ENCODE data around the gene FILIP1L.

The FILIP1L gene

GRCh38 chr3:100042166-100042981 is 71.9 kb downstream of the FILIP1L start:
- H3K27ac ChIP-seq (ENCODE audit: low read depth, low read length, severe bottlenecking) = peak overlapping the region; percentile 92
- H3K4me1 ChIP-seq (ENCODE audit: control insufficient read depth, insufficient read depth, low read length, poor library complexity, severe bottlenecking) = peaks cover 37% of the 10 kb centered on the region
- no peak overlapping the region for H3K4me3 ChIP-seq (ENCODE audit: extremely low read depth, insufficient read depth, low read length, poor library complexity, severe bottlenecking)
- no peaks in the 10 kb centered on the region for H3K36me3 ChIP-seq (ENCODE audit: control insufficient read depth, insufficient read depth, low read length)
- H3K9me3 ChIP-seq (ENCODE audit: control insufficient read depth, low read length) = no peaks in the 10 kb centered on the region
- 100% methylated on average over 1 to 2 of the region's 6 CpGs for WGBS, 2 experiments (ENCODE audit: insufficient coverage in 2 of 2)

- H3K36me3 ChIP-seq (ENCODE audit: control insufficient read depth, insufficient read depth, low read length) = no peaks in the 10 kb centered on the region
- H3K4me1 ChIP-seq (ENCODE audit: control insufficient read depth, insufficient read depth, low read length, poor library complexity, severe bottlenecking) = peaks cover 35% of the 10 kb centered on the region
- no peak overlapping the region for H3K4me3 ChIP-seq (ENCODE audit: extremely low read depth, insufficient read depth, low read length, poor library complexity, severe bottlenecking)
- H3K9me3 ChIP-seq (ENCODE audit: control insufficient read depth, low read length) = no peaks in the 10 kb centered on the region
- peak overlapping the region; percentile 92 for H3K27ac ChIP-seq (ENCODE audit: low read depth, low read length, severe bottlenecking)
- 100% methylated on average over 1 of the region's 1 CpG; no CpG with 5 or more reads in 1 of the 2 experiments for WGBS, 2 experiments (ENCODE audit: insufficient coverage in 2 of 2)
Observed at GRCh38 chr3:100041328-100041749, 73.0 kb downstream of the FILIP1L start.

- Histone ChIP-seq H3K36me3 (ENCODE audit: control insufficient read depth, insufficient read depth, low read length) (no peaks in the 10 kb centered on the region), H3K4me3 (ENCODE audit: extremely low read depth, insufficient read depth, low read length, poor library complexity, severe bottlenecking) (no peak overlapping the region), H3K9me3 (ENCODE audit: control insufficient read depth, low read length) (no peaks in the 10 kb centered on the region), H3K27ac (ENCODE audit: low read depth, low read length, severe bottlenecking) (peak overlapping the region; percentile 92), H3K4me1 (ENCODE audit: control insufficient read depth, insufficient read depth, low read length, poor library complexity, severe bottlenecking) (peaks cover 31% of the 10 kb centered on the region)
- WGBS, 2 experiments (ENCODE audit: insufficient coverage in 2 of 2) = 82 to 100% methylated on average over 1 to 2 of the region's 3 CpGs
Observed at GRCh38 chr3:100040451-100041225, 73.7 kb downstream of the FILIP1L start.

GRCh38 chr3:100039075-100039474 is 75.2 kb downstream of the FILIP1L start:
- Histone ChIP-seq H3K27ac (ENCODE audit: low read depth, low read length, severe bottlenecking) (no peak overlapping the region), H3K4me3 (ENCODE audit: extremely low read depth, insufficient read depth, low read length, poor library complexity, severe bottlenecking) (no peak overlapping the region)

DNA sequence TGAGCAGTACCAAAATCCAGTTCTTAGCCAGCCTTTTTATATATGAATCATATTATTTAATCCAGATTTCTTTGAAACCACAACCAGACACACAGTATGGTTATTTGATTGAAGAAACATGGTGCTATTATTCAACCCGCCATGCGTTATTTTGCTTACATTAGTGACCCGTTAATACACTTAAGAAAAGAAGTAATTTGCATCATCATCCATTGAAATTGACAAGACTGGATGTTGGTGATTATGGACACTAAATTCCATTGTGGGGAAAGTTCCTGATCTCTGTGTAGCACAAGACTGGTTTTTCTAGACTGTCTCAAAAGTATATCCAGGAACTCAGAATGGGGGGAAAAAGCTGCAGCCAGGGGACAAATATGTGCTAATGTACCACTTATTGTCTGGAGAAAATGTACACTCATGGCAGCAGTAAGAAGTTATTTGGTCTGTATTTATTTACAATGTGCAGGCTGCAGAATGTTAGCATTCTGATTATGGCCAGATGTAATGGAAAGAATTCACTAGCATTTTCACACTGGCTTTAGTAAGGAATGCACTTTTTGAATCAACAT is 80.3 kb downstream of the FILIP1L start:
- H3K27ac ChIP-seq (ENCODE audit: low read depth, low read length, severe bottlenecking) = peak overlapping the region; percentile 16
- H3K9me3 ChIP-seq (ENCODE audit: control insufficient read depth, low read length) = no peaks in the 10 kb centered on the region
- H3K36me3 ChIP-seq (ENCODE audit: control insufficient read depth, insufficient read depth, low read length) = no peaks in the 10 kb centered on the region
- H3K4me1 ChIP-seq (ENCODE audit: control insufficient read depth, insufficient read depth, low read length, poor library complexity, severe bottlenecking) = peaks cover 18% of the 10 kb centered on the region
- no CpG with 5 or more reads among the region's 3 CpGs for WGBS, 2 experiments (ENCODE audit: insufficient coverage in 2 of 2)
- no peak overlapping the region for H3K4me3 ChIP-seq (ENCODE audit: extremely low read depth, insufficient read depth, low read length, poor library complexity, severe bottlenecking)

More at GRCh38 chr3:100039075-100039474, 75.2 kb downstream of the FILIP1L start:
- H3K9me3 ChIP-seq (ENCODE audit: control insufficient read depth, low read length) = no peaks in the 10 kb centered on the region
- peaks cover 32% of the 10 kb centered on the region for H3K4me1 ChIP-seq (ENCODE audit: control insufficient read depth, insufficient read depth, low read length, poor library complexity, severe bottlenecking)
- H3K36me3 ChIP-seq (ENCODE audit: control insufficient read depth, insufficient read depth, low read length) = no peaks in the 10 kb centered on the region

DNA sequence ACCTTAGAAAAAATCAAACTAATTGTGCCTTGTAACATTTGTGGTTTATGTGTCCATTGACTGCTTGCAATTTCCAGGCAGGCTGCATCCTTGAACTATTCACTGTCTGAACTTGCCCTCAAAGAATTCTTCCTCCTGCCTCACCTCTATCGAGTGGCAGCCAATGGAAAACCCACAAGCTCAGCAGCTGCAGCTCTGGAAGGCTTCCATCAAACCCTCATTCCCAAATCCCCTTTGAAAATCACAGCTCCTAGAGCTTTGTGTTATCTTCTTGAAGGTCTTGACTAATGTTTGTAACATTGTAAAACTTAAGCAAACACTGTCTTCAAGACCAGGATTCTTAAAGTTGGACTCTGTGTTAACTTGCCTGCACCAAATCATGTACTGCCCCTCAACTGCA is 81.1 kb downstream of the FILIP1L start:
- peaks cover 18% of the 10 kb centered on the region for H3K4me1 ChIP-seq (ENCODE audit: control insufficient read depth, insufficient read depth, low read length, poor library complexity, severe bottlenecking)
- peak overlapping the region; percentile 7 for H3K27ac ChIP-seq (ENCODE audit: low read depth, low read length, severe bottlenecking)
- WGBS, 2 experiments (ENCODE audit: insufficient coverage in 2 of 2) = 80% methylated on average over 1 of the region's 1 CpG; no CpG with 5 or more reads in 1 of the 2 experiments
- no peaks in the 10 kb centered on the region for H3K36me3 ChIP-seq (ENCODE audit: control insufficient read depth, insufficient read depth, low read length)
- H3K4me3 ChIP-seq (ENCODE audit: extremely low read depth, insufficient read depth, low read length, poor library complexity, severe bottlenecking) = no peak overlapping the region
- H3K9me3 ChIP-seq (ENCODE audit: control insufficient read depth, low read length) = no peaks in the 10 kb centered on the region

DNA sequence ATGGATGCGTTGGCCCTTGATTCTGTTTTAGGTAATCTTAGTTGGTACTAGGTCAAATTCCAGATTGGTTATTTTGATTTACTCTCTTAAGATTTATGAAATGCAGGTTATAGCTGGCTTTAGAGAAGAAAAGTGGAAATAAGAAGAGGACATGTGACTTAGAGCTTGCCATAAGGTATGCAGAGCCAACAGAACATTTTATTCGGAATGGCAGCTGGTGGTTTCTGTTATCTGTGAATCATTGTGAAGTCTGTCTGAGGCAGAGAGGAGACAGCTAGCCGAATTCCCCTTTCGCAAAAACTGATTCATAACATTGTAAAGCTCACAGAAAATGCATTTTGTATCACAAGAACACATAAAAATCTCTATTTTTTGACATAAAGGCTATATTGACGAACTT is 82.1 kb downstream of the FILIP1L start:
- no peaks in the 10 kb centered on the region for H3K36me3 ChIP-seq (ENCODE audit: control insufficient read depth, insufficient read depth, low read length)
- WGBS, 2 experiments (ENCODE audit: insufficient coverage in 2 of 2) = 87 to 92% methylated on average over 2 of the region's 5 CpGs
- H3K4me1 ChIP-seq (ENCODE audit: control insufficient read depth, insufficient read depth, low read length, poor library complexity, severe bottlenecking) = peaks cover 18% of the 10 kb centered on the region
- H3K9me3 ChIP-seq (ENCODE audit: control insufficient read depth, low read length) = no peaks in the 10 kb centered on the region
- H3K4me3 ChIP-seq (ENCODE audit: extremely low read depth, insufficient read depth, low read length, poor library complexity, severe bottlenecking) = no peak overlapping the region
- H3K27ac ChIP-seq (ENCODE audit: low read depth, low read length, severe bottlenecking) = no peak overlapping the region

GRCh38 chr3:100030914-100031425 is 83.3 kb downstream of the FILIP1L start:
- Histone ChIP-seq H3K4me3 (ENCODE audit: extremely low read depth, insufficient read depth, low read length, poor library complexity, severe bottlenecking) (no peak overlapping the region), H3K36me3 (ENCODE audit: control insufficient read depth, insufficient read depth, low read length) (no peaks in the 10 kb centered on the region), H3K4me1 (ENCODE audit: control insufficient read depth, insufficient read depth, low read length, poor library complexity, severe bottlenecking) (peaks cover 18% of the 10 kb centered on the region), H3K27ac (ENCODE audit: low read depth, low read length, severe bottlenecking) (no peak overlapping the region), H3K9me3 (ENCODE audit: control insufficient read depth, low read length) (no peaks in the 10 kb centered on the region)
- 100% methylated on average over 1 of the region's 1 CpG; no CpG with 5 or more reads in 1 of the 2 experiments for WGBS, 2 experiments (ENCODE audit: insufficient coverage in 2 of 2)

DNA sequence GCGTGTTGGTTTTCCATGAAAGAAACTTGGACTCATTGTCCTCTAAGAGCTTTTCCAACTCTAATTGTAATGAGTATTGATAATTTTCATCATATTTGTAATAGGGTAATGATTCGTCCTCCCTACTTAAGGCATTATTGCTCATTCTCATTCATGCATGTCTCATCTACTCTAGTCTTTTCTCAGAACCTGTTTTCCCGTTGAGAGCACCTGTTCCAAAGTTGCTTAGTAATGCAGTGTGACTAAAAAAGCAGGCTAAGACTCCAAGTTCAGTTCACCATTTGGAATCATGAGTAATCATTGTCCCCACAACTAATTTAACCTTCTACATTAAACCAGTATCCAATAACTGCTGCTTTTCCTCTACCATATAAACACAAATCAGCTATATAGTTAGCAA is 84.0 kb downstream of the FILIP1L start:
- no peak overlapping the region for H3K4me3 ChIP-seq (ENCODE audit: extremely low read depth, insufficient read depth, low read length, poor library complexity, severe bottlenecking)
- peaks cover 18% of the 10 kb centered on the region for H3K4me1 ChIP-seq (ENCODE audit: control insufficient read depth, insufficient read depth, low read length, poor library complexity, severe bottlenecking)
- 100% methylated on average over 2 of the region's 3 CpGs; no CpG with 5 or more reads in 1 of the 2 experiments for WGBS, 2 experiments (ENCODE audit: insufficient coverage in 2 of 2)
- H3K36me3 ChIP-seq (ENCODE audit: control insufficient read depth, insufficient read depth, low read length) = no peaks in the 10 kb centered on the region
- no peak overlapping the region for H3K27ac ChIP-seq (ENCODE audit: low read depth, low read length, severe bottlenecking)
- H3K9me3 ChIP-seq (ENCODE audit: control insufficient read depth, low read length) = no peaks in the 10 kb centered on the region

GRCh38 chr3:100029689-100030088 is 84.6 kb downstream of the FILIP1L start:
- no peak overlapping the region for H3K27ac ChIP-seq (ENCODE audit: low read depth, low read length, severe bottlenecking)
- peaks cover 18% of the 10 kb centered on the region for H3K4me1 ChIP-seq (ENCODE audit: control insufficient read depth, insufficient read depth, low read length, poor library complexity, severe bottlenecking)

More at GRCh38 chr3:100029689-100030088, 84.6 kb downstream of the FILIP1L start:
- Histone ChIP-seq H3K4me3 (ENCODE audit: extremely low read depth, insufficient read depth, low read length, poor library complexity, severe bottlenecking) (no peak overlapping the region), H3K9me3 (ENCODE audit: control insufficient read depth, low read length) (no peaks in the 10 kb centered on the region), H3K36me3 (ENCODE audit: control insufficient read depth, insufficient read depth, low read length) (no peaks in the 10 kb centered on the region)
- WGBS, 2 experiments (ENCODE audit: insufficient coverage in 2 of 2) = 80% methylated on average over 1 of the region's 2 CpGs; no CpG with 5 or more reads in 1 of the 2 experiments
